SU-DHL-6 (cell line): ENCODE results near the gene TRMO.

ENCODE experiments used
- H2AFZ ChIP-seq: fragments of 200-600 bp; sonication (generic); 2 replicates; pipeline ENCODE4 v1.6.1; 2014; ENCODE audit warnings: low read depth, mild to moderate bottlenecking, moderate library complexity, mixed read lengths, antibody characterized with exemption, low read length; ENCODE audit not compliant: severe bottlenecking
- H3F3A ChIP-seq: fragments of 200-600 bp; shearing (Covaris generic); 2 replicates; pipeline ENCODE4 v1.6.0; 2016; ENCODE audit warnings: antibody characterized with exemption, mild to moderate bottlenecking; ENCODE audit not compliant: insufficient read depth
- H3K27ac ChIP-seq: fragments of 200-600 bp; sonication (generic); 2 replicates; pipeline ENCODE4 v1.5.1; 2016; ENCODE audit warnings: low read depth, mild to moderate bottlenecking, low read length, moderate library complexity, mixed read lengths
- H3K27me3 ChIP-seq: fragments of 200-600 bp; sonication (generic), shearing (Covaris generic); 2 replicates; pipeline ENCODE4 v1.6.0; 2014; ENCODE audit warnings: mild to moderate bottlenecking, low read length
- H3K36me3 ChIP-seq: fragments of 200-600 bp; sonication (generic); 2 replicates; pipeline ENCODE4 v1.6.1; 2014; ENCODE audit warnings: mild to moderate bottlenecking, low read length, mixed read lengths
- H3K4me2 ChIP-seq: fragments of 300-600, 200-600 bp; shearing (Covaris generic), sonication (generic); 2 replicates; pipeline ENCODE4 v1.6.0; 2014; ENCODE audit warnings: low read length, low read depth, mild to moderate bottlenecking; ENCODE audit not compliant: poor library complexity, severe bottlenecking
- H3K4me3 ChIP-seq: fragments of 200-600 bp; sonication (generic); 2 replicates; pipeline ENCODE4 v1.5.1; 2014; ENCODE audit warnings: antibody characterized with exemption, low read length, mild to moderate bottlenecking, mixed read lengths; ENCODE audit not compliant: insufficient read depth, poor library complexity, severe bottlenecking
- H3K79me2 ChIP-seq: fragments of 200-600 bp; sonication (generic); 2 replicates; pipeline ENCODE4 v1.6.1; 2014; ENCODE audit warnings: mild to moderate bottlenecking, low read length, moderate library complexity; ENCODE audit not compliant: insufficient read depth
- H3K9ac ChIP-seq: fragments of 200-600 bp; sonication (generic); 2 replicates; pipeline ENCODE4 v1.7.0; 2014; ENCODE audit warnings: mild to moderate bottlenecking, low read length
- H3K9me2 ChIP-seq: fragments of 200-600 bp; sonication (generic); replicated peaks from 2 replicates; pipeline ENCODE4 v1.6.1; 2014; ENCODE audit warnings: low read length; ENCODE audit not compliant: insufficient read depth
- H3K9me3 ChIP-seq: fragments of 200-600 bp; sonication (generic); 2 replicates; pipeline ENCODE4 v1.6.1; 2014; ENCODE audit warnings: low read length, mixed read lengths; ENCODE audit not compliant: insufficient read depth
- H4K20me1 ChIP-seq: fragments of 200-600 bp; sonication (generic); 2 replicates; pipeline ENCODE4 v1.6.1; 2014; ENCODE audit warnings: low read depth, mild to moderate bottlenecking, antibody characterized with exemption, low read length, moderate library complexity, mixed read lengths
- EZH2phosphoT487 ChIP-seq: fragments of 200-600 bp; sonication (generic), shearing (Covaris generic); conservative IDR thresholded peaks from 2 replicates; pipeline ENCODE4 v1.6.1; 2018; ENCODE audit warnings: mild to moderate bottlenecking, antibody characterized with exemption, low read length, moderate library complexity, mixed read lengths
- TF ChIP-seq, protein P1 (sequence below): fragments of 200-600 bp; sonication (generic); IDR thresholded peaks from one replicate; pipeline ENCODE4 v1.5.1; 2017; ENCODE audit warnings: antibody characterized with exemption, mild to moderate bottlenecking, low read length, moderate library complexity; ENCODE audit not compliant: insufficient read depth, poor library complexity, severe bottlenecking

The TRMO gene

GRCh38 chr9:97892421-97892820 lies 29.9 kb downstream of the TRMO start:
- Histone ChIP-seq H3K9ac (no peak overlapping the region), H3K9me2 (no peaks in the 10 kb centered on the region), H3K9me3 (no peaks in the 10 kb centered on the region), H4K20me1 (no peaks in the 10 kb centered on the region), H3K27me3 (no peaks in the 10 kb centered on the region), H3K79me2 (no peaks in the 10 kb centered on the region), H3K4me3 (no peak overlapping the region), H3F3A (no peaks in the 10 kb centered on the region), H2AFZ (no peak overlapping the region), H3K36me3 (no peaks in the 10 kb centered on the region), H3K27ac (no peak overlapping the region), H3K4me2 (no peak overlapping the region)
- TF ChIP-seq, protein P1, sequence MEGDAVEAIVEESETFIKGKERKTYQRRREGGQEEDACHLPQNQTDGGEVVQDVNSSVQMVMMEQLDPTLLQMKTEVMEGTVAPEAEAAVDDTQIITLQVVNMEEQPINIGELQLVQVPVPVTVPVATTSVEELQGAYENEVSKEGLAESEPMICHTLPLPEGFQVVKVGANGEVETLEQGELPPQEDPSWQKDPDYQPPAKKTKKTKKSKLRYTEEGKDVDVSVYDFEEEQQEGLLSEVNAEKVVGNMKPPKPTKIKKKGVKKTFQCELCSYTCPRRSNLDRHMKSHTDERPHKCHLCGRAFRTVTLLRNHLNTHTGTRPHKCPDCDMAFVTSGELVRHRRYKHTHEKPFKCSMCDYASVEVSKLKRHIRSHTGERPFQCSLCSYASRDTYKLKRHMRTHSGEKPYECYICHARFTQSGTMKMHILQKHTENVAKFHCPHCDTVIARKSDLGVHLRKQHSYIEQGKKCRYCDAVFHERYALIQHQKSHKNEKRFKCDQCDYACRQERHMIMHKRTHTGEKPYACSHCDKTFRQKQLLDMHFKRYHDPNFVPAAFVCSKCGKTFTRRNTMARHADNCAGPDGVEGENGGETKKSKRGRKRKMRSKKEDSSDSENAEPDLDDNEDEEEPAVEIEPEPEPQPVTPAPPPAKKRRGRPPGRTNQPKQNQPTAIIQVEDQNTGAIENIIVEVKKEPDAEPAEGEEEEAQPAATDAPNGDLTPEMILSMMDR, result no peak
- no peak for TF ChIP-seq EZH2phosphoT487

DNA sequence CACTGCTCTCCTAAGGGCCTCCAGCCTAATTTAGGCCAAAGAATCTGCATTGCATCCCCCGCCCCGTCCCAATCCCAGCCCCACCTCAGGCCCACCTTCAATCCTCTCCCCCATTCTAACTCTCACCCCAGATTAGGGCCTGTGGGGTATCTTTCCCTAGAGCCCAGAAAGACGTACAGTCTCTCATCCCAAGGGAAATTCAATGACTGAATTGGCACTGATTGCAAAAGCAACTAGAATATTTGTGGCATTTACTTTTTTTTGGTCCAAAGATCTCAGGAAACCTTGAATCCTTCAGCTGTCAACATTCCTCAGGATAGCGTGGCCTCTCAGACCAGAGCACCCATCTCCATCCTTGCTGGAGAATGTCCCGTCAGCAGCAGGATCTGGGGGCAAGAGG lies 30.6 kb downstream of the TRMO start:
- H3K36me3 ChIP-seq, result no peaks in the 10 kb centered on the region
- H3K4me2 ChIP-seq, result no peak overlapping the region
- no peak overlapping the region for H2AFZ ChIP-seq
- no peaks in the 10 kb centered on the region for H3K79me2 ChIP-seq
- H3K9me3 ChIP-seq, result no peaks in the 10 kb centered on the region
- no peak overlapping the region for H3K9ac ChIP-seq
- no peaks in the 10 kb centered on the region for H3K27me3 ChIP-seq
- H3K27ac ChIP-seq, result no peak overlapping the region
- no peak overlapping the region for H3K4me3 ChIP-seq
- no peak for TF ChIP-seq EZH2phosphoT487
- TF ChIP-seq, protein P1, result no peak
- H4K20me1 ChIP-seq, result no peaks in the 10 kb centered on the region
- no peaks in the 10 kb centered on the region for H3F3A ChIP-seq
- H3K9me2 ChIP-seq, result no peaks in the 10 kb centered on the region

- Histone ChIP-seq H3F3A (no peaks in the 10 kb centered on the region), H3K79me2 (no peaks in the 10 kb centered on the region), H3K36me3 (no peaks in the 10 kb centered on the region), H3K9ac (no peak overlapping the region), H3K27me3 (no peaks in the 10 kb centered on the region), H3K27ac (no peak overlapping the region), H3K9me3 (no peaks in the 10 kb centered on the region), H3K9me2 (no peaks in the 10 kb centered on the region), H2AFZ (no peak overlapping the region), H4K20me1 (no peaks in the 10 kb centered on the region), H3K4me3 (no peak overlapping the region), H3K4me2 (no peak overlapping the region)
- TF ChIP-seq EZH2phosphoT487, result no peak
- TF ChIP-seq, protein P1, result peak; percentile 94
Measured at GRCh38 chr9:97889941-97890887, 32.1 kb downstream of the TRMO start.
